ENCODE data around the gene SELENOF. TPM values are rescaled to one million over a fixed set of nuclear protein-coding genes. Genes with fewer than 3 reads are reported as not detected.

SELENOF gene
- total RNA-seq, 1 donor from 2014 or later = 129 TPM

DNA sequence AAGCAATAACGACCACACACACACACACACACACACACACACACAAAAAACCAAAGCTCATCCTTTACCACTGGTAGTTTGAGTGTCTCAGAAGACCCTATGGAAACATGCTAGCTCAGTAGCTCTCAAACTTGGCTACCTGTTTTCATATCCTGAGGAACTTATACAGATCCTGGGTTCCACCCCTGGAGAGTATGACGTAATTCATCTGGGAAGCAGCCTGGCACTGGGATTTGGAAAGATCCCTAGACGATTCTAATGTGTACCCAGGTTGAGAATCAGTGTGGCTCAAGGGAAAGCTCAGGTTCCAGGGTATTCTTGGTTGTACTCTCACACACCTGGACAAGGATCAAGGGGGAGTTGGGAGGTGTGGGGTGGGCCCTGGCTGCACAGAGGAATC is 85.9 kb downstream of the SELENOF start:
- Mint-ChIP-seq H3K27me3 (ENCODE audit: low read depth) (no peaks in the 10 kb centered on the region), H3K9me3 (no peaks in the 10 kb centered on the region), H3K27ac (ENCODE audit: unreplicated experiment) (no peak overlapping the region), H3K36me3 (ENCODE audit: low read depth) (no peaks in the 10 kb centered on the region), H3K4me1 (no peaks in the 10 kb centered on the region), H3K4me3 (no peak overlapping the region)
- DNase-seq (ENCODE audit: low read depth, low spot score) = no peak
- TF ChIP-seq, protein P1, sequence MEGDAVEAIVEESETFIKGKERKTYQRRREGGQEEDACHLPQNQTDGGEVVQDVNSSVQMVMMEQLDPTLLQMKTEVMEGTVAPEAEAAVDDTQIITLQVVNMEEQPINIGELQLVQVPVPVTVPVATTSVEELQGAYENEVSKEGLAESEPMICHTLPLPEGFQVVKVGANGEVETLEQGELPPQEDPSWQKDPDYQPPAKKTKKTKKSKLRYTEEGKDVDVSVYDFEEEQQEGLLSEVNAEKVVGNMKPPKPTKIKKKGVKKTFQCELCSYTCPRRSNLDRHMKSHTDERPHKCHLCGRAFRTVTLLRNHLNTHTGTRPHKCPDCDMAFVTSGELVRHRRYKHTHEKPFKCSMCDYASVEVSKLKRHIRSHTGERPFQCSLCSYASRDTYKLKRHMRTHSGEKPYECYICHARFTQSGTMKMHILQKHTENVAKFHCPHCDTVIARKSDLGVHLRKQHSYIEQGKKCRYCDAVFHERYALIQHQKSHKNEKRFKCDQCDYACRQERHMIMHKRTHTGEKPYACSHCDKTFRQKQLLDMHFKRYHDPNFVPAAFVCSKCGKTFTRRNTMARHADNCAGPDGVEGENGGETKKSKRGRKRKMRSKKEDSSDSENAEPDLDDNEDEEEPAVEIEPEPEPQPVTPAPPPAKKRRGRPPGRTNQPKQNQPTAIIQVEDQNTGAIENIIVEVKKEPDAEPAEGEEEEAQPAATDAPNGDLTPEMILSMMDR (conservative IDR thresholded peaks at IDR 0.05) = no peak

DNA sequence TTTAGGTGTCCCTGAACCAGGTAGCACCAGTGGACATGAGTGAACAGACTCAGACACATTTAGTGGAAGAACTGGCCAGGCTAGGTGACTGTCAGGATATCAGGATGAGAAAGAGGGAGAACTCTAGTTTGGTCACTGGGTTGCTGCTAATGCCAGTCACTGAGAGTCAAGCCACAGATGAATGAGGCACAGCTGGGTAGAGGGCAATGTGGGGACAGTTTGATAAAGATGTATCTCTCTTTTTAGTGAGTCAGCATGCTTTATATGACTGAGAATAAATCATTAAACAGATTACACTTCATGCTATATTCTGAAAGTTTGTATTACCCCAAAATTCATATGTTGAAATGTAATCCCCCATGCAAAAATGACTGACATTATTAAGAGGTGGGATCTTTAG is 87.1 kb downstream of the SELENOF start:
- DNase-seq (ENCODE audit: low read depth, low spot score) = no peak
- TF ChIP-seq, protein P1 (conservative IDR thresholded peaks at IDR 0.05) = no peak
- Mint-ChIP-seq H3K36me3 (ENCODE audit: low read depth) (no peaks in the 10 kb centered on the region), H3K27ac (ENCODE audit: unreplicated experiment) (peak overlapping the region; percentile 4), H3K4me1 (no peaks in the 10 kb centered on the region), H3K4me3 (no peak overlapping the region), H3K9me3 (no peaks in the 10 kb centered on the region), H3K27me3 (ENCODE audit: low read depth) (no peaks in the 10 kb centered on the region)

DNA sequence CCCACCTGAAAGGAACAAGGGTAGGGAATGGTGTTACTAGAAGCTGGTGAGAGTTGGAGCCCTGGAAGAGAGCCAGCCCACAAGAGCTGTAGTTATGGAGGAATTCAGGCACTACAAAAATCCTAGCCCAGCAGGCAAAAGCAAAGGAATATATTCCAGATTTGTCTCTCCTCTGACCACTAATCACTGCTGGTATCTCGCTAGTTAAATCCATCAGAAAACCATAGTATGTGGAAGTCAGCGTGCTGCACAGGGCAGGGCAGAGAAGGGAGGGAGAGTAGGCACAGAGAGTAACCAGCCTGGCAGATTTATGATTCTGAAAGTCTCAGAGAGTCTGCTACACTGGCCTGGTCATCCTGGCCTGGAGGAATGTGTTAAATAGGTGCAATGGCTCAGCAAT is 88.6 kb downstream of the SELENOF start:
- no peak overlapping the region for H3K4me3 Mint-ChIP-seq
- no peaks in the 10 kb centered on the region for H3K27me3 Mint-ChIP-seq (ENCODE audit: low read depth)
- H3K27ac Mint-ChIP-seq (ENCODE audit: unreplicated experiment) = no peak overlapping the region
- no peaks in the 10 kb centered on the region for H3K36me3 Mint-ChIP-seq (ENCODE audit: low read depth)
- no peaks in the 10 kb centered on the region for H3K4me1 Mint-ChIP-seq
- TF ChIP-seq, protein P1 (conservative IDR thresholded peaks at IDR 0.05) = no peak
- H3K9me3 Mint-ChIP-seq = peaks cover 2% of the 10 kb centered on the region
- DNase-seq (ENCODE audit: low read depth, low spot score) = no peak

DNA sequence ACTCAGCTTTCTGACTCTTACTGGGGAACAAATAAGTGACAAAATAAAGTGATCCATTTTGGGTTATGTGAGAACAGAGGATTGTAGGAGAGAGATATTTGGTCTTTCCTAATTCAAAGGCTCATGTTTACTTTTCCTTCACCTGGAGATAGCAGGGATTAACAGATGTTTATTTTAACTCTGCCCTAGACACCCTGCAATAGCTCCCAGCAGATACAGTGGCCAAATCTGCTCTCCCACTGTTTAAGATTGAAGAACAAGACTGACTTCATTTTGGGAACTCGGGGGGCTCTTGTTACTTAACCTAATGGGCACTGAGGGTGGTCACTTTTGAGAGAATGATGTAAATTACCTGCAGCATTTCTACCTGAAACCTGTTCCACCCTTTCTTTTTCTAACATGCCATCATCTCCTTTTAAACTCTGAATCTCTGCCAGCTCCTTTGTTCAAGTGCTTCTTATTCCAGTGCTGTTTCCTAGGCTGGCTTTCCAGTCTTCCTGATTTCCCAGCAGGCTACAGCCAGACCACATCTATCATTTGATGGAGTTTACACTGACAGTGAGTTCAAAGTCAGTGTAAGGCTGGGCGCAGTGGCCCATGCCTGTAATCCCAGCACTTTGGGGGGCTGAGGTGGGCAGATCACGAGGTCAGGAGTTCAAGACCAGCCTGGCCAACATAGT is 90.0 kb downstream of the SELENOF start:
- Mint-ChIP-seq H3K4me3 (no peak overlapping the region), H3K4me1 (no peaks in the 10 kb centered on the region), H3K36me3 (ENCODE audit: low read depth) (no peaks in the 10 kb centered on the region), H3K9me3 (peaks cover 2% of the 10 kb centered on the region), H3K27me3 (ENCODE audit: low read depth) (no peaks in the 10 kb centered on the region), H3K27ac (ENCODE audit: unreplicated experiment) (no peak overlapping the region)
- TF ChIP-seq, protein P1 (conservative IDR thresholded peaks at IDR 0.05) = no peak
- DNase-seq (ENCODE audit: low read depth, low spot score) = no peak

DNA sequence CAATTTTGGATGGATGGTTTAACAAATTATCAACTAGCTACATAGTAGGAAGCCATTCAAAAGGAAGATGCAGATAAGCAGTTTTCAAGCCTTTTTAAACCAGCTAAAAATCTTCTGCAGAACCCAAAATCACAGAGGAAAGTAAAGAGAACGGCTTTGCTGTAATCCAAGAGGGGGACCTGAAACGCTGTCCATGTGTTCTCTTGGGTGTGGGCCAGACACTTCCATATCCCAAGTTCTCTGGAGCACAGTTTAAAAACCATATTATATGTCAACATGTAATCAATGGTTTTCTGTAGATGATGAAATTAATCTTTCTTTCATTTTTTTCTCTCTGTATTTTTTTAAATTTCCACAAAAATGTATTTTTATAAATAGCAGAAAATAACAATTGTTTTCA is 90.5 kb downstream of the SELENOF start:
- H3K9me3 Mint-ChIP-seq = peaks cover 2% of the 10 kb centered on the region
- H3K4me3 Mint-ChIP-seq = no peak overlapping the region
- H3K4me1 Mint-ChIP-seq = no peaks in the 10 kb centered on the region
- TF ChIP-seq, protein P1 (conservative IDR thresholded peaks at IDR 0.05) = no peak
- DNase-seq (ENCODE audit: low read depth, low spot score) = no peak
- no peaks in the 10 kb centered on the region for H3K27me3 Mint-ChIP-seq (ENCODE audit: low read depth)
- H3K36me3 Mint-ChIP-seq (ENCODE audit: low read depth) = no peaks in the 10 kb centered on the region
- no peak overlapping the region for H3K27ac Mint-ChIP-seq (ENCODE audit: unreplicated experiment)
